ENCODE measurements around the gene EIF2S3.
"Not testable (repeated sequence)": the region's sequence is repeated elsewhere in the genome, so short reads cannot be mapped to it uniquely, and the experiment has no call there.

EIF2S3 gene

DNA sequence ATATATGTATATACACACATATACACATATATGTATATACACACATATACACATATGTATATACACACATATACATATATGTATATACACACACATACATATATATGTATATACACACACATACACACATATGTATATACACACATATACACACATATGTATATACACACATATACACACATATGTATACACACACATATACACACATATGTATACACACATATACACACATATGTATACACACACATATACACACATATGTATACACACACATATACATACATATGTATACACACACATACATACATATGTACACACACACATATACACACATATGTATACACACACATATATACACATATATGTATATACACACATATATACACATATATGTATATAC lies 8.7 kb upstream of the EIF2S3 start:
- not testable (repeated sequence) for H3K27ac ChIP-seq (ENCODE audit: insufficient read depth, low read length, poor library complexity, severe bottlenecking); H3K27me3 ChIP-seq (replicated peaks; ENCODE audit: control insufficient read depth, insufficient read depth, low read length, poor library complexity, severe bottlenecking); H3K4me3 ChIP-seq (ENCODE audit: insufficient read depth, low read depth, low read length, poor library complexity, severe bottlenecking); H3K36me3 ChIP-seq (ENCODE audit: control insufficient read depth, insufficient read depth, low read length); DNase-seq; H3K9me3 ChIP-seq (ENCODE audit: control insufficient read depth, low read length); H3K4me1 ChIP-seq (ENCODE audit: control insufficient read depth, insufficient read depth, low read length, poor library complexity, severe bottlenecking)

- not testable (repeated sequence) for H3K9me3 ChIP-seq (ENCODE audit: control insufficient read depth, low read length); H3K27ac ChIP-seq (ENCODE audit: insufficient read depth, low read length, poor library complexity, severe bottlenecking); DNase-seq; H3K4me1 ChIP-seq (ENCODE audit: control insufficient read depth, insufficient read depth, low read length, poor library complexity, severe bottlenecking); H3K4me3 ChIP-seq (ENCODE audit: insufficient read depth, low read depth, low read length, poor library complexity, severe bottlenecking); H3K27me3 ChIP-seq (replicated peaks; ENCODE audit: control insufficient read depth, insufficient read depth, low read length, poor library complexity, severe bottlenecking); H3K36me3 ChIP-seq (ENCODE audit: control insufficient read depth, insufficient read depth, low read length)
Measured at GRCh38 chrX:24049643-24050042, 5.1 kb upstream of the EIF2S3 start.

DNA sequence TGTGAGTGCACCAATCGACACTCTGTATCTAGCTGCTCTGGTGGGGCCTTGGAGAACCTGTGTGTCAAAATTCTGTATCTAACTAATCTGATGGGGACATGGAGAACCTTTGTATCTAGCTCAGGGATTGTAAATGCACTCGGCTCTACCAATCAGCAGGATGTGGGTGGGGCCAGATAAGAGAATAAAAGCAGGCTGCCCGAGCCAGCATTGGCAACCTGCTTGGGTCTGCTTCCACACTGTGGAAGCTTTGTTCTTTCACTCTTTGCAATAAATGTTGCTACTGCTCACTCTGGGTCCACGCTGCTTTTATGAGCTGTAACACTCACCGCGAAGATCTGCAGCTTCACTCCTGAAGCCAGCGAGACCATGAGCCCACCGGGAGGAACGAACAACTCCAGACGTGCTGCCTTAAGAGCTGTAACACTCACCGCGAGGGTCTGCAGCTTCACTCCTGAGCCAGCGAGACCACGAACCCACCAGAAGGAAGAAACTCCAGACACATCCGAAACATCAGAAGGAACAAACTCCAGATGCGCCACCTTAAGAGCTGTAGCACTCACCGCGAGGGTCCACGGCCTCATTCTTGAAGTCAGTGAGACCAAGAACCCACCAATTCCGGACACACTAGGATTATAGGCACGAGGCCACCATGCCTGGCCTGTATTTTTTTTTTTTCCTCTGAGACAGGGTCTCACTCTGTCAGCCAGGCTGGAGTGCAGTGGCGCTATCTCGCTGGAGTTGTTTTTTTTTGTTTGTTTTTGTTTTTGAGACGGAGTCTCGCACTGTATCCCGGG lies 4.0 kb upstream of the EIF2S3 start:
- not testable (repeated sequence) for H3K9me3 ChIP-seq (ENCODE audit: control insufficient read depth, low read length); H3K36me3 ChIP-seq (ENCODE audit: control insufficient read depth, insufficient read depth, low read length); H3K27me3 ChIP-seq (replicated peaks; ENCODE audit: control insufficient read depth, insufficient read depth, low read length, poor library complexity, severe bottlenecking); DNase-seq; H3K27ac ChIP-seq (ENCODE audit: insufficient read depth, low read length, poor library complexity, severe bottlenecking); H3K4me1 ChIP-seq (ENCODE audit: control insufficient read depth, insufficient read depth, low read length, poor library complexity, severe bottlenecking); H3K4me3 ChIP-seq (ENCODE audit: insufficient read depth, low read depth, low read length, poor library complexity, severe bottlenecking)

GRCh38 chrX:24055043-24055356 lies 244 bp downstream of the EIF2S3 start:
- H3K4me3 ChIP-seq (ENCODE audit: insufficient read depth, low read depth, low read length, poor library complexity, severe bottlenecking): peak overlapping the region; percentile 94
- no peak overlapping the region for H3K27ac ChIP-seq (ENCODE audit: insufficient read depth, low read length, poor library complexity, severe bottlenecking)

DNA sequence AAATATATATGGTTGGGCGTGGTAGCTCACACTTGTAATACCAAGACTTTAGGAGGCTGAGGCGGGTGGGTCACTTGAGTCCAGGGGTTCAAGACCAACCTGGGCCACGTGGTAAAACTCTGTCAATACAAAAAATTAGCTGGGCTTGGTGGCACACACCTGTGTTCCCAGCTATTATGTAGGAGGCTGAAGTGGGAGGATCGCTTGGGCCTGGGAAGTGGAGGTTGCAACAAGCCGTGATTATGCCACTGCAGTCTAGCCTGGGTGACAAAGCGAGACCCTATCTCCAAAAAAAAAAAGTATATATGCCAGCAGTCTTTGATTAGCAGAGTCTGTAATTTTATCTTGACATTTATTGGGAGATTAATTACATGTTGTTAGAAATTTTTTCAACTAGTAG lies 8.7 kb downstream of the EIF2S3 start:
- Histone ChIP-seq H3K36me3 (ENCODE audit: control insufficient read depth, insufficient read depth, low read length) (peaks cover 41% of the 10 kb centered on the region), H3K27ac (ENCODE audit: insufficient read depth, low read length, poor library complexity, severe bottlenecking) (no peak overlapping the region), H3K4me1 (ENCODE audit: control insufficient read depth, insufficient read depth, low read length, poor library complexity, severe bottlenecking) (no peaks in the 10 kb centered on the region), H3K9me3 (ENCODE audit: control insufficient read depth, low read length) (no peaks in the 10 kb centered on the region), H3K27me3 (replicated peaks; ENCODE audit: control insufficient read depth, insufficient read depth, low read length, poor library complexity, severe bottlenecking) (no peaks in the 10 kb centered on the region), H3K4me3 (ENCODE audit: insufficient read depth, low read depth, low read length, poor library complexity, severe bottlenecking) (no peak overlapping the region)
- no peak for DNase-seq

More at GRCh38 chrX:24055043-24055356, 244 bp downstream of the EIF2S3 start:
- Histone ChIP-seq H3K36me3 (ENCODE audit: control insufficient read depth, insufficient read depth, low read length) (peaks cover 14% of the 10 kb centered on the region), H3K4me1 (ENCODE audit: control insufficient read depth, insufficient read depth, low read length, poor library complexity, severe bottlenecking) (peaks cover 12% of the 10 kb centered on the region), H3K9me3 (ENCODE audit: control insufficient read depth, low read length) (no peaks in the 10 kb centered on the region), H3K27me3 (replicated peaks; ENCODE audit: control insufficient read depth, insufficient read depth, low read length, poor library complexity, severe bottlenecking) (no peaks in the 10 kb centered on the region)
- no peak for DNase-seq

GRCh38 chrX:24069877-24070276 lies 15.1 kb downstream of the EIF2S3 start:
- Histone ChIP-seq H3K27ac (ENCODE audit: insufficient read depth, low read length, poor library complexity, severe bottlenecking) (no peak overlapping the region), H3K4me1 (ENCODE audit: control insufficient read depth, insufficient read depth, low read length, poor library complexity, severe bottlenecking) (no peaks in the 10 kb centered on the region), H3K27me3 (replicated peaks; ENCODE audit: control insufficient read depth, insufficient read depth, low read length, poor library complexity, severe bottlenecking) (no peaks in the 10 kb centered on the region), H3K4me3 (ENCODE audit: insufficient read depth, low read depth, low read length, poor library complexity, severe bottlenecking) (no peak overlapping the region), H3K9me3 (ENCODE audit: control insufficient read depth, low read length) (no peaks in the 10 kb centered on the region), H3K36me3 (ENCODE audit: control insufficient read depth, insufficient read depth, low read length) (peaks cover 36% of the 10 kb centered on the region)
- DNase-seq: no peak

- Histone ChIP-seq H3K4me3 (ENCODE audit: insufficient read depth, low read depth, low read length, poor library complexity, severe bottlenecking) (no peak overlapping the region), H3K9me3 (ENCODE audit: control insufficient read depth, low read length) (no peaks in the 10 kb centered on the region), H3K27ac (ENCODE audit: insufficient read depth, low read length, poor library complexity, severe bottlenecking) (no peak overlapping the region), H3K36me3 (ENCODE audit: control insufficient read depth, insufficient read depth, low read length) (peaks cover 24% of the 10 kb centered on the region), H3K27me3 (replicated peaks; ENCODE audit: control insufficient read depth, insufficient read depth, low read length, poor library complexity, severe bottlenecking) (no peaks in the 10 kb centered on the region), H3K4me1 (ENCODE audit: control insufficient read depth, insufficient read depth, low read length, poor library complexity, severe bottlenecking) (no peaks in the 10 kb centered on the region)
- no peak for DNase-seq
Measured at GRCh38 chrX:24079411-24079810, 24.7 kb downstream of the EIF2S3 start.

DNA sequence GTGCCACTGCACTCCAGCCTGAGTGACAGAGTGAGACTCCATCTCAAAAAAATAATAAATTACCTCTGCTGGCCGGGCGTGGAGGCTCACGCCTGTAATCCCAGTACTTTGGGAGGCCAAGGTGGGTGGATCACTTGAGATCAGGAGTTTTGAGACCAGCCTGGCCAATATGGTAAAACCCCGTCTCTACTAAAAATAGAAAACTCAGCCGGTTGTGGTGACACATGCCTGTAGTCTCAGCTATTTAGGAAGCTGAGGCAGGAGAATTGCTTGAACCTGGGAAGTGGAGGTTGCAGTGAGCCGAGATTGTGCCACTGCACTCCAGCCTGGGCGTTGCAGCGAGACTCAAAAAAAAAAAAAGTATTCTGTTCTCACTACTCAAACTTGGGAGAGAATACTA lies 25.5 kb downstream of the EIF2S3 start:
- not testable (repeated sequence) for H3K27me3 ChIP-seq (replicated peaks; ENCODE audit: control insufficient read depth, insufficient read depth, low read length, poor library complexity, severe bottlenecking); H3K27ac ChIP-seq (ENCODE audit: insufficient read depth, low read length, poor library complexity, severe bottlenecking); DNase-seq; H3K4me1 ChIP-seq (ENCODE audit: control insufficient read depth, insufficient read depth, low read length, poor library complexity, severe bottlenecking); H3K4me3 ChIP-seq (ENCODE audit: insufficient read depth, low read depth, low read length, poor library complexity, severe bottlenecking); H3K9me3 ChIP-seq (ENCODE audit: control insufficient read depth, low read length)
- H3K36me3 ChIP-seq (ENCODE audit: control insufficient read depth, insufficient read depth, low read length): peaks cover 19% of the 10 kb centered on the region

DNA sequence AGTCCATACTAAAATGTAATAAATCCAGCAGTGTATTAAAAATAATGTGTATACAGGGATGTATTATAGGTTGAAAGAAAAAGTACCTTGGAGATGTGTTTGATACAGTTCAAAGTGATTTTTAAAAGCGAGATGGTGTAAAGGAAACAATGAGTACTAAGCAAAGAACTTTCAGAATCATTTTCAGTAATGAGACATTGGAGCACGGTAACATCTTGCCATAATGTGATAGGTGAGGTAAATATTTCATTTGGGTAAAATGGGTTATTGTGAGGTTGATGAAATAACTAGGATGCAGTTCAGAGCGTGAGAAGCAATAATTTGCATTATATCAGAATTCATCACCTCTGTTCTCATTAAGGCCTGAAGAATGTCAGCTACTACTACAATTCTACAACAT lies 25.9 kb downstream of the EIF2S3 start:
- Histone ChIP-seq H3K9me3 (ENCODE audit: control insufficient read depth, low read length) (no peaks in the 10 kb centered on the region), H3K36me3 (ENCODE audit: control insufficient read depth, insufficient read depth, low read length) (peaks cover 15% of the 10 kb centered on the region), H3K4me3 (ENCODE audit: insufficient read depth, low read depth, low read length, poor library complexity, severe bottlenecking) (no peak overlapping the region), H3K27me3 (replicated peaks; ENCODE audit: control insufficient read depth, insufficient read depth, low read length, poor library complexity, severe bottlenecking) (no peaks in the 10 kb centered on the region), H3K27ac (ENCODE audit: insufficient read depth, low read length, poor library complexity, severe bottlenecking) (no peak overlapping the region), H3K4me1 (ENCODE audit: control insufficient read depth, insufficient read depth, low read length, poor library complexity, severe bottlenecking) (no peaks in the 10 kb centered on the region)
- no peak for DNase-seq

DNA sequence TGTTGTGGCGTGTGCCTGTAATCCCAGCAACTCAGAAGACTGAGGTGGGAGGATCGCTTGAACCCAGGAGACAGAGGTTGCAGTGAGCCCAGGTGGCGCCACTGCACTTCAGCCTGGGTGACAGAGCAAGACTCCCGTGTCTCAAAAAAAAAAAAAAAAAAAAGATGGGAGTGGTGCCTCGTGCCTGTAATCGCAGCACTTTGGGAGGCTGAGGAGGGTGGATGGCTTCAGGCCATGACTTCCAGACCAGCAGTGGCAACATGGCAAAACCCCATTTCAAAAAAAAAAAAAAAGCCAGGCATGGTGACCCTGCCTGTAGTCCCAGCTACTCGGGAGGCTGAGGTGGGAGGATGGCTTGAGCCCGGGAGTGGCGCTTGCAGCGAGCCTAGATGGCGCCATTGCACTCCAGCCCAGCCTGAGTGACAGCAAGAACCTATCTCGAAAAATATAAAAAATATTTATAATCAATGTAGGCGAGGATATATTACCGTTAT lies 27.0 kb downstream of the EIF2S3 start:
- no peaks in the 10 kb centered on the region for H3K4me1 ChIP-seq (ENCODE audit: control insufficient read depth, insufficient read depth, low read length, poor library complexity, severe bottlenecking)
- no peak overlapping the region for H3K4me3 ChIP-seq (ENCODE audit: insufficient read depth, low read depth, low read length, poor library complexity, severe bottlenecking)
- no peaks in the 10 kb centered on the region for H3K27me3 ChIP-seq (replicated peaks; ENCODE audit: control insufficient read depth, insufficient read depth, low read length, poor library complexity, severe bottlenecking)
- peaks cover 6% of the 10 kb centered on the region for H3K36me3 ChIP-seq (ENCODE audit: control insufficient read depth, insufficient read depth, low read length)
- DNase-seq: peak; percentile 1 to 26 (median 24)
- H3K9me3 ChIP-seq (ENCODE audit: control insufficient read depth, low read length): no peaks in the 10 kb centered on the region
- no peak overlapping the region for H3K27ac ChIP-seq (ENCODE audit: insufficient read depth, low read length, poor library complexity, severe bottlenecking)
